ENCODE results near the gene CDH4. TPM values are rescaled to one million over a fixed set of nuclear protein-coding genes. Genes with fewer than 3 reads are reported as not detected.

Gene CDH4
- total and polyA plus RNA-seq, 2 donors (not counting 1 experiment from before 2014, with no cell fraction given), result not detected

GRCh38 chr20:61371501-61372136, 119.6 kb downstream of the CDH4 start:
- Histone ChIP-seq H3K4me1 (ENCODE audit: control insufficient read depth in 2 of 2, insufficient read depth in 2 of 2, low read length in 2 of 2) (no peaks in the 10 kb centered on the region), H3K9me3 (ENCODE audit: control extremely low read depth in 1 of 3, control insufficient read depth in 2 of 3, insufficient read depth in 1 of 3, low read length in 2 of 3) (peaks cover 0 to 50% (median 0%) of the 10 kb centered on the region in 3 donors), H3K36me3 (replicated peaks in 1 of 2; ENCODE audit: control extremely low read depth in 1 of 2, control insufficient read depth in 1 of 2, extremely low read depth in 1 of 2, insufficient read depth in 2 of 2, low read length in 1 of 2) (no peaks in the 10 kb centered on the region), H3K27ac (ENCODE audit: low read length in 2 of 2) (no peak overlapping the region), H4K20me1 (ENCODE audit: control insufficient read depth, insufficient read depth, low read length, poor library complexity, severe bottlenecking) (no peaks in the 10 kb centered on the region), H3K4me2 (replicated peaks; ENCODE audit: low read depth, low read length, poor library complexity, severe bottlenecking) (no peak overlapping the region), H3K79me2 (ENCODE audit: control insufficient read depth, insufficient read depth, low read length) (no peaks in the 10 kb centered on the region), H3K27me3 (replicated peaks in 1 of 4; ENCODE audit: control extremely low read depth in 1 of 4, control insufficient read depth in 3 of 4, insufficient read depth in 4 of 4, low read length in 3 of 4) (no peaks in the 10 kb centered on the region), H3K4me3 (ENCODE audit: control extremely low read depth in 1 of 5, extremely low read depth in 1 of 5, insufficient read depth in 1 of 5, low read depth in 2 of 5, low read length in 4 of 5) (no peak overlapping the region), H3K9ac (ENCODE audit: low read length) (no peak overlapping the region), H2AFZ (ENCODE audit: insufficient read depth, low read depth, low read length, poor library complexity, severe bottlenecking) (no peak overlapping the region)
- DNase-seq, result no peak
- Mint-ChIP-seq H3K27ac (no peak overlapping the region), H3K9me3 (ENCODE audit: insufficient read depth) (peaks cover 3% of the 10 kb centered on the region), H3K4me3 (no peak overlapping the region), H3K4me1 (no peaks in the 10 kb centered on the region), H3K27me3 (no peaks in the 10 kb centered on the region)
- ChIA-PET POLR2A (no interaction called here), CTCF (no interaction called here)
- intact Hi-C loops (cut with micrococcal nuclease), result no loop called here
- 84% methylated on average over 22 of the region's 22 CpGs for WGBS (ENCODE audit: insufficient coverage)
- no peak for TF ChIP-seq EZH2 (IDR thresholded peaks at IDR 0.05; ENCODE audit: borderline replicate concordance, insufficient read depth, low read depth, low read length, poor library complexity, severe bottlenecking)
- TF ChIP-seq CTCF (IDR thresholded peaks at IDR 0.05), result no peak
- no peak for ATAC-seq (ENCODE audit: low read depth)

- ATAC-seq (ENCODE audit: low read depth), result no peak
Observed at GRCh38 chr20:61372137-61373054, 120.3 kb downstream of the CDH4 start.

More at GRCh38 chr20:61372137-61373054, 120.3 kb downstream of the CDH4 start:
- Histone ChIP-seq H3K4me1 (ENCODE audit: control insufficient read depth in 2 of 2, insufficient read depth in 2 of 2, low read length in 2 of 2) (no peaks in the 10 kb centered on the region), H3K4me3 (ENCODE audit: control extremely low read depth in 1 of 5, extremely low read depth in 1 of 5, insufficient read depth in 1 of 5, low read depth in 2 of 5, low read length in 4 of 5) (no peak overlapping the region), H3K27ac (ENCODE audit: low read length in 2 of 2) (no peak overlapping the region), H3K9ac (ENCODE audit: low read length) (no peak overlapping the region), H3K9me3 (ENCODE audit: control extremely low read depth in 1 of 3, control insufficient read depth in 2 of 3, insufficient read depth in 1 of 3, low read length in 2 of 3) (peaks cover 0 to 52% (median 0%) of the 10 kb centered on the region in 3 donors), H3K27me3 (replicated peaks in 1 of 4; ENCODE audit: control extremely low read depth in 1 of 4, control insufficient read depth in 3 of 4, insufficient read depth in 4 of 4, low read length in 3 of 4) (no peaks in the 10 kb centered on the region), H3K79me2 (ENCODE audit: control insufficient read depth, insufficient read depth, low read length) (no peaks in the 10 kb centered on the region), H4K20me1 (ENCODE audit: control insufficient read depth, insufficient read depth, low read length, poor library complexity, severe bottlenecking) (no peaks in the 10 kb centered on the region), H3K36me3 (replicated peaks in 1 of 2; ENCODE audit: control extremely low read depth in 1 of 2, control insufficient read depth in 1 of 2, extremely low read depth in 1 of 2, insufficient read depth in 2 of 2, low read length in 1 of 2) (no peaks in the 10 kb centered on the region), H2AFZ (ENCODE audit: insufficient read depth, low read depth, low read length, poor library complexity, severe bottlenecking) (no peak overlapping the region), H3K4me2 (replicated peaks; ENCODE audit: low read depth, low read length, poor library complexity, severe bottlenecking) (no peak overlapping the region)
- ChIA-PET CTCF (no interaction called here), POLR2A (no interaction called here)
- intact Hi-C loops (cut with micrococcal nuclease), result no loop called here
- no peak overlapping the region for H3K27ac Mint-ChIP-seq
- TF ChIP-seq EZH2 (IDR thresholded peaks at IDR 0.05; ENCODE audit: borderline replicate concordance, insufficient read depth, low read depth, low read length, poor library complexity, severe bottlenecking) (no peak), CTCF (IDR thresholded peaks at IDR 0.05) (no peak)
- no peaks in the 10 kb centered on the region for H3K27me3 Mint-ChIP-seq
- WGBS (ENCODE audit: insufficient coverage), result 90% methylated on average over 24 of the region's 25 CpGs
- peaks cover 5% of the 10 kb centered on the region for H3K9me3 Mint-ChIP-seq (ENCODE audit: insufficient read depth)
- no peak for DNase-seq
- no peaks in the 10 kb centered on the region for H3K4me1 Mint-ChIP-seq
- no peak overlapping the region for H3K4me3 Mint-ChIP-seq

Measured in B cell (primary cell).